NCI-H69 (cell line): ENCODE measurements around the gene CACNA1C.
"Not testable (repeated sequence)": the region's sequence is repeated elsewhere in the genome, so short reads cannot be mapped to it uniquely, and the experiment has no call there.

Source experiments
- DNase-seq: peaks from one replicate; lab custom pipeline; 2025; lab: John Stamatoyannopoulos, UW

Gene CACNA1C

GRCh38 chr12:2076196-2076570, 23.4 kb downstream of the CACNA1C start:
- DNase-seq, result no peak

- no peak for DNase-seq
Measured at GRCh38 chr12:2076728-2077127, 23.9 kb downstream of the CACNA1C start.

- DNase-seq, result no peak
Measured at GRCh38 chr12:2080604-2081003, 27.8 kb downstream of the CACNA1C start.

- DNase-seq, result peak; percentile 98
Measured at GRCh38 chr12:2082321-2082720, 29.5 kb downstream of the CACNA1C start.

GRCh38 chr12:2083008-2083407, 30.2 kb downstream of the CACNA1C start:
- DNase-seq, result peak; percentile 92

GRCh38 chr12:2083561-2083960, 30.8 kb downstream of the CACNA1C start:
- peak; percentile 92 for DNase-seq

- peak; percentile 75 for DNase-seq
Measured at GRCh38 chr12:2084553-2085296, 31.9 kb downstream of the CACNA1C start.

GRCh38 chr12:2092354-2092753, 39.6 kb downstream of the CACNA1C start:
- DNase-seq, result no peak

- DNase-seq, result no peak
Measured at GRCh38 chr12:2092890-2093289, 40.1 kb downstream of the CACNA1C start.

GRCh38 chr12:2094597-2094996, 41.8 kb downstream of the CACNA1C start:
- DNase-seq, result peak; percentile 33

- no peak for DNase-seq
Measured at GRCh38 chr12:2095878-2096277, 43.1 kb downstream of the CACNA1C start.

- DNase-seq, result no peak
Measured at GRCh38 chr12:2097617-2098016, 44.8 kb downstream of the CACNA1C start.

- no peak for DNase-seq
Measured at GRCh38 chr12:2098852-2099251, 46.1 kb downstream of the CACNA1C start.

- peak; percentile 11 for DNase-seq
Measured at GRCh38 chr12:2099595-2099994, 46.8 kb downstream of the CACNA1C start.

- DNase-seq, result no peak
Measured at GRCh38 chr12:2101359-2101758, 48.6 kb downstream of the CACNA1C start.

- no peak for DNase-seq
Measured at GRCh38 chr12:2101771-2102170, 49.0 kb downstream of the CACNA1C start.

- DNase-seq, result not testable (repeated sequence)
Measured at GRCh38 chr12:2102736-2103135, 49.9 kb downstream of the CACNA1C start.

GRCh38 chr12:2105387-2105786, 52.6 kb downstream of the CACNA1C start:
- not testable (repeated sequence) for DNase-seq

GRCh38 chr12:2108166-2108565, 55.4 kb downstream of the CACNA1C start:
- DNase-seq, result no peak

- no peak for DNase-seq
Measured at GRCh38 chr12:2108975-2109671, 56.3 kb downstream of the CACNA1C start.

- DNase-seq, result peak; percentile 37
Measured at GRCh38 chr12:2110127-2110526, 57.3 kb downstream of the CACNA1C start.

GRCh38 chr12:2110849-2111566, 58.2 kb downstream of the CACNA1C start:
- no peak for DNase-seq

GRCh38 chr12:2111826-2112225, 59.0 kb downstream of the CACNA1C start:
- no peak for DNase-seq
